HepG2 (cell line): ENCODE data around the gene TSPAN2.

ENCODE experiments used
- FOXM1 ChIP-seq: sonication (generic); formaldehyde crosslinking; IDR thresholded peaks from 2 replicates; pipeline ENCODE4 v1.5.0; 2020; ENCODE audit warnings: missing genetic modification reagents
- MTF1 ChIP-seq: sonication (generic); formaldehyde crosslinking; IDR thresholded peaks from 2 replicates; pipeline ENCODE4 v1.5.0; 2020; ENCODE audit warnings: missing genetic modification reagents
- PTBP1 ChIP-seq: fragments of 200-400 bp; formaldehyde crosslinking; IDR thresholded peaks from 2 replicates; pipeline ENCODE4 v1.6.1; 2018; ENCODE audit warnings: low read length, low read depth; ENCODE audit not compliant: poor library complexity, severe bottlenecking
- SOX13 ChIP-seq, 3 experiments: fragments of 450-650 bp in 1 of 3; sonication (generic) in 1 of 3; formaldehyde crosslinking in 1 of 3; IDR thresholded peaks in 2 of 3; conservative IDR thresholded peaks in 1 of 3; 2 replicates each; pipeline versions ENCODE4 v1.5.0 to v1.6.1; 2016 to 2020; ENCODE audit warnings: antibody characterized with exemption in 1 of 3, mild to moderate bottlenecking in 1 of 3, missing compliant biosample characterization in 1 of 3, missing genetic modification reagents in 1 of 3, moderate library complexity in 1 of 3

- no peak for TF ChIP-seq MTF1 (CRISPR knock-in tag)
- no peak for TF ChIP-seq FOXM1 (CRISPR knock-in tag)
- TF ChIP-seq SOX13 (IDR thresholded peaks at IDR 0.05): no peak
- no peak for TF ChIP-seq SOX13 (CRISPR knock-in tag; conservative IDR thresholded peaks at IDR 0.05 in 1 of 2, IDR thresholded peaks at IDR 0.05 in 1 of 2)
- TF ChIP-seq PTBP1: no peak
Observed at GRCh38 chr1:115134850-115135480, 45.7 kb upstream of the TSPAN2 start.
